PC-9 (cell line): Measurements from ENCODE around the gene RPRML. TPM values are rescaled to one million over a fixed set of nuclear protein-coding genes. Genes with fewer than 3 reads are reported as not detected.

ENCODE experiments used
- BruUV-seq: library from RNA; stranded (reverse); fragments of 400-500 nt; replicated peaks from 2 replicates; lab custom pipeline; 2021; lab: Mats Ljungman, UMichigan
- CTCF ChIA-PET: fragments of 300-600 bp; sonication (Branson Sonifier 250); formaldehyde crosslinking; loops from one replicate; lab custom pipeline; 2022; ENCODE audit warnings: antibody characterized with exemption; lab: Charles Lee
- POLR2A ChIA-PET: fragments of 300-600 bp; sonication (Branson Sonifier 250); formaldehyde crosslinking; loops from one replicate; lab custom pipeline; 2022; ENCODE audit warnings: antibody characterized with exemption; ENCODE audit not compliant: unreplicated experiment; lab: Charles Lee
- DNase-seq, 2 experiments: peaks; one replicate each; pipeline versions ENCODE4 v3.0.0 to v3.0.0-alpha.2; 2015 to 2022; ENCODE audit warnings: mixed read lengths in 1 of 2
- H2AFZ ChIP-seq: fragments of 200-600 bp; sonication (generic); 2 replicates; pipeline ENCODE4 v1.8.1; 2017; ENCODE audit warnings: antibody characterized with exemption
- H3F3A ChIP-seq: fragments of 200-600 bp; sonication (generic); 2 replicates; pipeline ENCODE4 v1.8.1; 2017; ENCODE audit warnings: antibody characterized with exemption, mild to moderate bottlenecking, low read depth; ENCODE audit not compliant: insufficient read depth
- H3K27ac ChIP-seq: fragments of 200-600 bp; sonication (generic); 2 replicates; pipeline ENCODE4 v1.6.1; 2016; ENCODE audit warnings: mixed run types
- H3K27me3 ChIP-seq: fragments of 200-600 bp; sonication (generic); 2 replicates; pipeline ENCODE4 v1.6.1; 2016; ENCODE audit warnings: low read depth, mixed run types; ENCODE audit not compliant: insufficient read depth
- H3K36me3 ChIP-seq: fragments of 200-600 bp; sonication (generic); 2 replicates; pipeline ENCODE4 v1.6.1; 2016; ENCODE audit warnings: low read depth, mixed run types
- H3K4me1 ChIP-seq: fragments of 200-600 bp; sonication (generic); replicated peaks from 2 replicates; pipeline ENCODE4 v1.6.1; 2016; ENCODE audit warnings: mixed run types; ENCODE audit not compliant: insufficient read depth
- H3K4me2 ChIP-seq: fragments of 200-600 bp; sonication (generic); 2 replicates; pipeline ENCODE4 v1.6.1; 2017; ENCODE audit warnings: mixed run types
- H3K4me3 ChIP-seq: fragments of 200-600 bp; sonication (generic); 2 replicates; pipeline ENCODE4 v1.6.1; 2016; ENCODE audit warnings: mixed run types
- H3K79me2 ChIP-seq: fragments of 200-600 bp; sonication (generic); 2 replicates; pipeline ENCODE4 v1.6.1; 2017; ENCODE audit warnings: low read depth, mixed run types
- H3K9me2 ChIP-seq: fragments of 200-600 bp; sonication (generic); 2 replicates; pipeline ENCODE4 v1.8.1; 2017; ENCODE audit warnings: mild to moderate bottlenecking; ENCODE audit not compliant: insufficient read depth
- H3K9me3 ChIP-seq: fragments of 200-600 bp; sonication (generic); 2 replicates; pipeline ENCODE4 v1.8.1; 2016; ENCODE audit warnings: low read depth; ENCODE audit not compliant: insufficient read depth
- H4K20me1 ChIP-seq: fragments of 200-600 bp; sonication (generic); 2 replicates; pipeline ENCODE4 v1.8.1; 2017; ENCODE audit not compliant: insufficient read depth
- EZH2 ChIP-seq: fragments of 200-600 bp; sonication (generic); IDR thresholded peaks from 2 replicates; pipeline ENCODE4 v1.8.0; 2017; ENCODE audit warnings: antibody characterized with exemption, low read depth
- intact Hi-C: fragments of 100-400 bp; cut with micrococcal nuclease; formaldehyde crosslinking; loops from one replicate; pipeline ENCODE4 v1.10.0; 2022; ENCODE audit not compliant: unreplicated experiment
- total RNA-seq: library from RNA; stranded (reverse); gene quantifications from 2 replicates; pipeline ENCODE4 v1.2.3, GENCODE V29; 2021
- TF ChIP-seq, protein P1 (sequence below): fragments of 200-600 bp; sonication (generic); conservative IDR thresholded peaks from 2 replicates; pipeline ENCODE4 v1.6.1; 2017; ENCODE audit warnings: mixed run types, antibody characterized with exemption, mild to moderate bottlenecking, moderate library complexity

Gene RPRML
- total RNA-seq, 1 experiment from 2014 or later: not detected

GRCh38 chr17:46949291-46950174 is 29.5 kb downstream of the RPRML start:
- no TSS peak for BruUV-seq
- no peaks in the 10 kb centered on the region for H3K36me3 ChIP-seq
- H3K9me3 ChIP-seq: no peaks in the 10 kb centered on the region
- no peaks in the 10 kb centered on the region for H3K9me2 ChIP-seq
- H3K4me3 ChIP-seq: no peak overlapping the region
- H3K27me3 ChIP-seq: no peaks in the 10 kb centered on the region
- no peaks in the 10 kb centered on the region for H4K20me1 ChIP-seq
- ChIA-PET CTCF (no interaction called here), POLR2A (interaction anchor here (0.8 kb wide), 1 partner anchor 186 kb away, joined by 6 read pairs; no protein-coding TSS in a partner anchor)
- H3K4me2 ChIP-seq: no peak overlapping the region
- no peak overlapping the region for H2AFZ ChIP-seq
- H3K79me2 ChIP-seq: no peaks in the 10 kb centered on the region
- peaks cover 8% of the 10 kb centered on the region; the same call in 1 of the 2 replicates for H3F3A ChIP-seq
- H3K4me1 ChIP-seq: peaks cover 11% of the 10 kb centered on the region
- intact Hi-C loops: loop anchor here (10.0 kb wide), 2 partner anchors 165 to 665 kb away; no protein-coding TSS in a partner anchor
- DNase-seq: peak; percentile 43 to 57
- H3K27ac ChIP-seq: no peak overlapping the region
- TF ChIP-seq, protein P1, sequence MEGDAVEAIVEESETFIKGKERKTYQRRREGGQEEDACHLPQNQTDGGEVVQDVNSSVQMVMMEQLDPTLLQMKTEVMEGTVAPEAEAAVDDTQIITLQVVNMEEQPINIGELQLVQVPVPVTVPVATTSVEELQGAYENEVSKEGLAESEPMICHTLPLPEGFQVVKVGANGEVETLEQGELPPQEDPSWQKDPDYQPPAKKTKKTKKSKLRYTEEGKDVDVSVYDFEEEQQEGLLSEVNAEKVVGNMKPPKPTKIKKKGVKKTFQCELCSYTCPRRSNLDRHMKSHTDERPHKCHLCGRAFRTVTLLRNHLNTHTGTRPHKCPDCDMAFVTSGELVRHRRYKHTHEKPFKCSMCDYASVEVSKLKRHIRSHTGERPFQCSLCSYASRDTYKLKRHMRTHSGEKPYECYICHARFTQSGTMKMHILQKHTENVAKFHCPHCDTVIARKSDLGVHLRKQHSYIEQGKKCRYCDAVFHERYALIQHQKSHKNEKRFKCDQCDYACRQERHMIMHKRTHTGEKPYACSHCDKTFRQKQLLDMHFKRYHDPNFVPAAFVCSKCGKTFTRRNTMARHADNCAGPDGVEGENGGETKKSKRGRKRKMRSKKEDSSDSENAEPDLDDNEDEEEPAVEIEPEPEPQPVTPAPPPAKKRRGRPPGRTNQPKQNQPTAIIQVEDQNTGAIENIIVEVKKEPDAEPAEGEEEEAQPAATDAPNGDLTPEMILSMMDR: no peak
- no peak for TF ChIP-seq EZH2

DNA sequence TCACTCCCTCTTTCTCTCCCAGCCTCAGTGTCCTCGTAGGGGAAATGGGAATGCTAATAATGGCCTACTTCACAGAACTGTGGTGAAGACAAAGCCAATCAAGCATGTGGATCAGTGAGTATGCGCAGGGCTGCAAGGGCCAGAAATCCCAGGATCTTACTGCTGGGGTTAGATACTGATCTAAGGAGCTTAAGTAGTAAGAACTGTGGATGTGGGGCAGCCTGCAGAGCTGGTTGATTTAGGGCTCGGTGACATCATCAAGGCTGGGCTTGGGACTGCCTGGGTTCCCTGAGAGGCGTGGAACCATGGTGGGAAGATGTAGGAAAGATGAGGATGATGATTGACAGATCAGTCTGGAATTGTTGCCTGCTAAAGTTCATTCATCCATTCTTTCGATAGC is 30.5 kb downstream of the RPRML start:
- H3K4me1 ChIP-seq: peaks cover 21% of the 10 kb centered on the region
- H4K20me1 ChIP-seq: no peaks in the 10 kb centered on the region
- no peak overlapping the region for H3K4me2 ChIP-seq
- intact Hi-C loops: loop anchor here (10.0 kb wide), 2 partner anchors 164 to 666 kb away; no protein-coding TSS in a partner anchor
- BruUV-seq: no TSS peak
- no peak overlapping the region for H2AFZ ChIP-seq
- no peak for DNase-seq
- no peaks in the 10 kb centered on the region for H3K79me2 ChIP-seq
- TF ChIP-seq EZH2: no peak
- TF ChIP-seq, protein P1: no peak
- ChIA-PET POLR2A (no interaction called here), CTCF (no interaction called here)
- H3K9me3 ChIP-seq: no peaks in the 10 kb centered on the region
- no peaks in the 10 kb centered on the region for H3K36me3 ChIP-seq
- H3K27ac ChIP-seq: no peak overlapping the region
- no peaks in the 10 kb centered on the region for H3K9me2 ChIP-seq
- no peak overlapping the region for H3K4me3 ChIP-seq
- no peaks in the 10 kb centered on the region for H3K27me3 ChIP-seq
- H3F3A ChIP-seq: peaks cover 15% of the 10 kb centered on the region; the same call in 1 of the 2 replicates

GRCh38 chr17:46947216-46947615 is 31.8 kb downstream of the RPRML start:
- no peak overlapping the region for H3K27ac ChIP-seq
- intact Hi-C loops: loop anchor here (10.0 kb wide), 2 partner anchors 162 to 668 kb away; no protein-coding TSS in a partner anchor
- H3K4me1 ChIP-seq: peaks cover 28% of the 10 kb centered on the region
- H3K79me2 ChIP-seq: no peaks in the 10 kb centered on the region
- H2AFZ ChIP-seq: no peak overlapping the region
- H3K9me2 ChIP-seq: no peaks in the 10 kb centered on the region
- no peaks in the 10 kb centered on the region for H3K27me3 ChIP-seq
- ChIA-PET CTCF (no interaction called here), POLR2A (no interaction called here)
- peaks cover 17% of the 10 kb centered on the region; the same call in 1 of the 2 replicates for H3F3A ChIP-seq
- no peaks in the 10 kb centered on the region for H4K20me1 ChIP-seq
- no peak overlapping the region for H3K4me3 ChIP-seq
- H3K9me3 ChIP-seq: no peaks in the 10 kb centered on the region
- BruUV-seq: no TSS peak
- no peak overlapping the region for H3K4me2 ChIP-seq
- DNase-seq: no peak
- no peaks in the 10 kb centered on the region for H3K36me3 ChIP-seq
- TF ChIP-seq, protein P1: no peak
- TF ChIP-seq EZH2: no peak
